ENCODE measurements around the gene AGRN. TPM values are rescaled to one million over a fixed set of nuclear protein-coding genes. Genes with fewer than 3 reads are reported as not detected.

AGRN gene
- total RNA-seq, 1 donor from 2014 or later = 479 TPM

DNA sequence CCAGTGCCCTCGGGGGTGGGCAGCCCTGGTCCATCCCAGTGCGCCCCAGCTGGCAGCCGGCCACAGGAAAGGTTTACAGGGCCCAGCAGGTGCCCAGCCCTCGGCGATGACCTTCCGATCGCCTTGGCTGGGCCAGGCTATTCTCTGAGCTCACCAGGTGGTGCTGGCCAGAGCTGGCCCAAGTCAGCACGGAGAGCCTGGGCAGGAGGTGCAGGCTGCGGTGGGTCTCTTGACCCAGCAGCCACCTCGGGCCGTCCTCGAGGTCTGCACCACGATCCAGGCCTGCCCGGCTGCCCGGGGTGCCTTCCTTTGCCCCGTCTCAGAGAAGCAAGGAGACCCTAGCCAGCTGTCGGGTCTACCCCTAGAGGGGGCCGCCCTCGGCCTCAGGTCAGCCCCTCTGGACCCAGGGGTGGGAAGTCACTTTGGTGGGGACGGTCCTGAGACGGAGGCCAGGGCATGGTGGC is 38.4 kb upstream of the AGRN start:
- no peak for TF ChIP-seq CTCF (IDR thresholded peaks at IDR 0.05; ENCODE audit: insufficient read depth, low read length, poor library complexity, severe bottlenecking)
- H3K36me3 ChIP-seq (ENCODE audit: control insufficient read depth, insufficient read depth, low read length) = no peaks in the 10 kb centered on the region
- DNase-seq (ENCODE audit: low read depth) = no peak
- peaks cover 44% of the 10 kb centered on the region for H3K27me3 ChIP-seq (ENCODE audit: control insufficient read depth, insufficient read depth, low read length)
- H3K4me3 ChIP-seq (ENCODE audit: low read depth, low read length) = no peak overlapping the region

DNA sequence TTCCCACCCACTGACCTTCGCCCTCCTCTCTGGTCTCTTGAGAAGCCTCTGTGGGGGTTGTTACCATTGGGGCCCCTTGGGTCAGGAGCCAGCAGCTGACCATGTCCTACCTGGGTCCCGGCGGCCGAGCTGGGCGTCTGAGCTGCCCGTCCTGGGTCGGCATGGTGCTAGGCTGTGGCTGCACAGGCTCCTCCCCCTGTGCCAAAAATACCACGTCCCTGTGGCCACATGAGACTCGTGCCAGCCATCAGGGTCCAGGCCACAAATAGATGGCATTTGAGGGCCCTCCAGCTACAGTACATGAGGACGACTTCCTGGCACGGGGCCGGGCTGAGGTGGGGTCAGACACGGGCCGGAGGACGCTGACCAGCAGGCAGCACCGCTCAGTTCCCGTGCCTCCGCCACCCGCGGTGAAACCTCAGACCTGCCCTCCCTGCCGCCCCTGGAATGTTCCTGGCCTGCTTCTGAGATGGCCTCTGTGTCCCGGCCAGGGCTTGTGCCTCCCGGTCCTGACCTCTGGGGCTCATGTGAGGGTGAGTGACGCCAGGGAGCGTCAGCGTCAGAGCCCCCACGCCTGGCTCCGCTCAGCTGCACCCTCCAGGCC is 37.9 kb upstream of the AGRN start, which contains the start of gene PERM1:
PERM1 (minus strand) TSS at position 139 of the 604 bp plus-strand sequence. CDS start 1,064 bp downstream, outside the sequence.
- H3K27me3 ChIP-seq (ENCODE audit: control insufficient read depth, insufficient read depth, low read length) = peaks cover 44% of the 10 kb centered on the region

GRCh38 chr1:982765-983436 is 37.0 kb upstream of the AGRN start:
- no peak overlapping the region for H3K4me3 ChIP-seq (ENCODE audit: low read depth, low read length)
- TF ChIP-seq CTCF (IDR thresholded peaks at IDR 0.05; ENCODE audit: insufficient read depth, low read length, poor library complexity, severe bottlenecking) = no peak
- DNase-seq (ENCODE audit: low read depth) = no peak
- H3K36me3 ChIP-seq (ENCODE audit: control insufficient read depth, insufficient read depth, low read length) = no peaks in the 10 kb centered on the region
- H3K27me3 ChIP-seq (ENCODE audit: control insufficient read depth, insufficient read depth, low read length) = peaks cover 44% of the 10 kb centered on the region

More for the DNA sequence above, 37.9 kb upstream of the AGRN start, which contains the start of gene PERM1:
- no peak for DNase-seq (ENCODE audit: low read depth)
- no peak within 1 kb of the TSS for H3K4me3 ChIP-seq (ENCODE audit: low read depth, low read length)
- no peak for TF ChIP-seq CTCF (IDR thresholded peaks at IDR 0.05; ENCODE audit: insufficient read depth, low read length, poor library complexity, severe bottlenecking)
- no peaks in the 10 kb centered on the region for H3K36me3 ChIP-seq (ENCODE audit: control insufficient read depth, insufficient read depth, low read length)

GRCh38 chr1:983798-984475 is 36.0 kb upstream of the AGRN start:
- H3K27me3 ChIP-seq (ENCODE audit: control insufficient read depth, insufficient read depth, low read length) = peaks cover 44% of the 10 kb centered on the region
- H3K4me3 ChIP-seq (ENCODE audit: low read depth, low read length) = no peak overlapping the region
- no peaks in the 10 kb centered on the region for H3K36me3 ChIP-seq (ENCODE audit: control insufficient read depth, insufficient read depth, low read length)
- peak; percentile 97 for TF ChIP-seq CTCF (IDR thresholded peaks at IDR 0.05; ENCODE audit: insufficient read depth, low read length, poor library complexity, severe bottlenecking)
- DNase-seq (ENCODE audit: low read depth) = no peak

GRCh38 chr1:984476-984814 is 35.5 kb upstream of the AGRN start:
- Histone ChIP-seq H3K4me3 (ENCODE audit: low read depth, low read length) (no peak overlapping the region), H3K36me3 (ENCODE audit: control insufficient read depth, insufficient read depth, low read length) (no peaks in the 10 kb centered on the region), H3K27me3 (ENCODE audit: control insufficient read depth, insufficient read depth, low read length) (peaks cover 44% of the 10 kb centered on the region)
- TF ChIP-seq CTCF (IDR thresholded peaks at IDR 0.05; ENCODE audit: insufficient read depth, low read length, poor library complexity, severe bottlenecking) = no peak
- no peak for DNase-seq (ENCODE audit: low read depth)

Data from kidney epithelial cell (primary cell).